GM12874 (cell line): Measurements from ENCODE around the gene PIGN.

Experiments used
- CTCF ChIP-seq: IDR thresholded peaks from 2 replicates; pipeline ENCODE4 v1.5.1; 2011; ENCODE audit warnings: low read depth, mild to moderate bottlenecking, control low read depth, low read length, moderate library complexity; ENCODE audit not compliant: insufficient read depth

PIGN gene

GRCh38 chr18:62186774-62187542 lies at the start of gene PIGN, which contains the start of gene RELCH:
Gene PIGN (minus strand): TSS chr18:62187056. CDS start chr18:62161353, 25,703 bp downstream.
Gene RELCH (plus strand): TSS chr18:62187255. CDS start chr18:62187506, 251 bp downstream.
- no peak for TF ChIP-seq CTCF

- TF ChIP-seq CTCF = no peak
Observed at GRCh38 chr18:62236252-62236651, 49.4 kb upstream of the PIGN start.

GRCh38 chr18:62226047-62226446 lies 39.2 kb upstream of the PIGN start:
- no peak for TF ChIP-seq CTCF

GRCh38 chr18:62224229-62224628 lies 37.4 kb upstream of the PIGN start:
- no peak for TF ChIP-seq CTCF

GRCh38 chr18:62214790-62215189 lies 27.9 kb upstream of the PIGN start:
- no peak for TF ChIP-seq CTCF

- no peak for TF ChIP-seq CTCF
Observed at GRCh38 chr18:62211325-62211828, 24.5 kb upstream of the PIGN start.

- TF ChIP-seq CTCF = no peak
Observed at GRCh38 chr18:62210138-62210537, 23.3 kb upstream of the PIGN start.
